OCI-LY1 (cell line): Measurements from ENCODE around the gene P4HA1.

Experiments used
- H2AFZ ChIP-seq: fragments of 200-600 bp; sonication (generic), shearing (Covaris generic); 2 replicates; pipeline ENCODE4 v1.6.0; 2014; ENCODE audit warnings: antibody characterized with exemption, mild to moderate bottlenecking, low read length
- H3F3A ChIP-seq: fragments of 200-600 bp; sonication (generic), shearing (Covaris generic); 2 replicates; pipeline ENCODE4 v1.6.0; 2014; ENCODE audit warnings: mild to moderate bottlenecking, antibody characterized with exemption, low read length, moderate library complexity; ENCODE audit not compliant: insufficient read depth
- H3K27ac ChIP-seq: fragments of 200-600 bp; sonication (generic); 2 replicates; pipeline ENCODE4 v1.5.1; 2014; ENCODE audit warnings: low read length, mixed run types, mild to moderate bottlenecking, low read depth; ENCODE audit not compliant: poor library complexity, severe bottlenecking
- H3K27me3 ChIP-seq: fragments of 200-600 bp; sonication (generic); 2 replicates; pipeline ENCODE4 v1.6.0; 2014; ENCODE audit warnings: antibody characterized with exemption, mild to moderate bottlenecking, low read length, moderate library complexity; ENCODE audit not compliant: insufficient read depth
- H3K36me3 ChIP-seq: fragments of 200-600 bp; sonication (generic); 2 replicates; pipeline ENCODE4 v1.6.1; 2014; ENCODE audit warnings: mild to moderate bottlenecking, antibody characterized with exemption, low read length, moderate library complexity, mixed read lengths; ENCODE audit not compliant: insufficient read depth
- H3K4me1 ChIP-seq: fragments of 200-600 bp; sonication (generic); 2 replicates; pipeline ENCODE4 v1.5.1; 2014; ENCODE audit warnings: mild to moderate bottlenecking, low read length, moderate library complexity; ENCODE audit not compliant: insufficient read depth, severe bottlenecking
- H3K4me2 ChIP-seq: fragments of 200-600 bp; sonication (generic), shearing (Covaris generic); 2 replicates; pipeline ENCODE4 v1.6.1; 2014; ENCODE audit warnings: low read length
- H3K4me3 ChIP-seq: fragments of 200-600 bp; sonication (generic); 2 replicates; pipeline ENCODE4 v1.5.1; 2014; ENCODE audit warnings: low read length, low read depth, mild to moderate bottlenecking, mixed read lengths; ENCODE audit not compliant: poor library complexity, severe bottlenecking
- H3K79me2 ChIP-seq: fragments of 200-600 bp; shearing (Covaris generic); 2 replicates; pipeline ENCODE4 v1.6.1; 2016; ENCODE audit warnings: mixed run types, low read length, mixed read lengths; ENCODE audit not compliant: insufficient read depth
- H3K9ac ChIP-seq: fragments of 200-600 bp; sonication (generic), shearing (Covaris generic); 2 replicates; pipeline ENCODE4 v1.6.1; 2014; ENCODE audit warnings: mild to moderate bottlenecking, low read length, mixed read lengths
- H3K9me2 ChIP-seq: fragments of 200-600 bp; sonication (generic), shearing (Covaris generic); 2 replicates; pipeline ENCODE4 v1.6.1; 2014; ENCODE audit warnings: low read depth, mild to moderate bottlenecking, low read length, mixed read lengths
- H3K9me3 ChIP-seq: fragments of 200-600 bp; shearing (Covaris generic); 2 replicates; pipeline ENCODE4 v1.6.1; 2014; ENCODE audit warnings: low read length, mixed read lengths
- H4K20me1 ChIP-seq: fragments of 200-600 bp; sonication (generic), shearing (Covaris generic); 2 replicates; pipeline ENCODE4 v1.6.0; 2016; ENCODE audit warnings: mild to moderate bottlenecking, low read length; ENCODE audit not compliant: insufficient read depth
- CTCF ChIP-seq: fragments of 200-600 bp; sonication (generic), shearing (Covaris generic); IDR thresholded peaks from 2 replicates; pipeline ENCODE4 v1.5.1; 2017; ENCODE audit warnings: mild to moderate bottlenecking, antibody characterized with exemption, low read length, moderate library complexity, mixed read lengths
- EZH2 ChIP-seq: fragments of 200-600 bp; sonication (generic), shearing (Covaris generic); IDR thresholded peaks from 2 replicates; pipeline ENCODE4 v1.8.0; 2017; ENCODE audit warnings: borderline replicate concordance, mixed run types, mild to moderate bottlenecking, antibody characterized with exemption, low read length, moderate library complexity, mixed read lengths

P4HA1 gene

GRCh38 chr10:72981028-72981881, 115.4 kb downstream of the P4HA1 start:
- H2AFZ ChIP-seq, result no peak overlapping the region
- H3K36me3 ChIP-seq, result no peaks in the 10 kb centered on the region
- H3K27me3 ChIP-seq, result no peaks in the 10 kb centered on the region
- no peak for TF ChIP-seq CTCF
- TF ChIP-seq EZH2, result no peak
- H3K27ac ChIP-seq, result no peak overlapping the region
- H3F3A ChIP-seq, result no peaks in the 10 kb centered on the region
- no peaks in the 10 kb centered on the region for H4K20me1 ChIP-seq
- no peak overlapping the region for H3K9ac ChIP-seq
- H3K9me3 ChIP-seq, result peaks cover 9% of the 10 kb centered on the region
- no peaks in the 10 kb centered on the region for H3K79me2 ChIP-seq
- H3K4me3 ChIP-seq, result no peak overlapping the region
- no peaks in the 10 kb centered on the region for H3K4me1 ChIP-seq
- H3K9me2 ChIP-seq, result no peaks in the 10 kb centered on the region
- H3K4me2 ChIP-seq, result no peak overlapping the region

GRCh38 chr10:72980348-72980747, 116.3 kb downstream of the P4HA1 start:
- Histone ChIP-seq H3K4me2 (no peak overlapping the region), H3K4me3 (no peak overlapping the region), H2AFZ (no peak overlapping the region), H3K4me1 (no peaks in the 10 kb centered on the region), H3K9me2 (no peaks in the 10 kb centered on the region), H3K9me3 (peaks cover 15% of the 10 kb centered on the region), H3K9ac (no peak overlapping the region), H3F3A (no peaks in the 10 kb centered on the region), H4K20me1 (no peaks in the 10 kb centered on the region), H3K79me2 (no peaks in the 10 kb centered on the region), H3K27ac (no peak overlapping the region), H3K27me3 (no peaks in the 10 kb centered on the region), H3K36me3 (no peaks in the 10 kb centered on the region)
- no peak for TF ChIP-seq EZH2
- TF ChIP-seq CTCF, result no peak

DNA sequence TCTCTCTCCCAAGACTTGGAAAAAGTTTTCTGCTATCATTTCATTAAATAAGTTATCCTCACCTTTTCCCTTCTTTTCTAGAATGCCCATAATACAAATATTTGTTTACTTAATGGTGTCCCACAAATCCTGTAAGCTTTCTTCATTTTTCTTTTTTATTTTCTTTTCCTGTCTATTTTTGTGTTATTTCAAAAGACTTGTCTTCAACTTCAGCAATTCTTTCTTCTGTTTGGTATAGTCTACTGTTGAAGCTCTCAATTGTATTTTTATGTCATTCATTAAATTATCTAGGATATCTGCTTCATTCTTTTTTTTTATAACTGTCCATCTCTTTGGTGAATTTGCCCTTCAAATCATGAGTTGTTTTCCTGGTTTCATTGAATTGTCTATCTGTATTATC, 117.0 kb downstream of the P4HA1 start:
- H4K20me1 ChIP-seq, result no peaks in the 10 kb centered on the region
- no peaks in the 10 kb centered on the region for H3K9me2 ChIP-seq
- no peaks in the 10 kb centered on the region for H3K36me3 ChIP-seq
- no peak overlapping the region for H3K27ac ChIP-seq
- H3K4me3 ChIP-seq, result no peak overlapping the region
- H2AFZ ChIP-seq, result no peak overlapping the region
- no peak overlapping the region for H3K9ac ChIP-seq
- no peak overlapping the region for H3K4me2 ChIP-seq
- no peaks in the 10 kb centered on the region for H3F3A ChIP-seq
- H3K79me2 ChIP-seq, result no peaks in the 10 kb centered on the region
- TF ChIP-seq EZH2 (no peak), CTCF (no peak)
- peaks cover 20% of the 10 kb centered on the region for H3K9me3 ChIP-seq
- H3K4me1 ChIP-seq, result no peaks in the 10 kb centered on the region
- no peaks in the 10 kb centered on the region for H3K27me3 ChIP-seq
